Loucy (cell line): ENCODE results near the gene TCOF1.

ENCODE experiments used
- H2AFZ ChIP-seq: fragments of 200-600 bp; sonication (generic); 2 replicates; pipeline ENCODE4 v1.6.0; 2016; ENCODE audit warnings: antibody characterized with exemption, mild to moderate bottlenecking, low read length, moderate library complexity
- H3F3A ChIP-seq: fragments of 200-600 bp; 2 replicates; pipeline ENCODE4 v1.6.0; 2016; ENCODE audit warnings: antibody characterized with exemption, low read depth, mild to moderate bottlenecking
- H3K27me3 ChIP-seq: fragments of 200-600 bp; sonication (generic); 2 replicates; pipeline ENCODE4 v1.6.1; 2014; ENCODE audit warnings: low read length, mild to moderate bottlenecking; ENCODE audit not compliant: insufficient read depth, poor library complexity, severe bottlenecking
- H3K36me3 ChIP-seq: fragments of 200-600 bp; sonication (generic); 2 replicates; pipeline ENCODE4 v1.6.1; 2016; ENCODE audit warnings: low read length; ENCODE audit not compliant: insufficient read depth
- H3K4me1 ChIP-seq: fragments of 200-600 bp; sonication (generic); 2 replicates; pipeline ENCODE4 v1.5.1; 2014; ENCODE audit warnings: low read length, mild to moderate bottlenecking; ENCODE audit not compliant: insufficient read depth, poor library complexity, severe bottlenecking
- H3K4me2 ChIP-seq: fragments of 200-600 bp; sonication (generic); 2 replicates; pipeline ENCODE4 v1.6.0; 2014; ENCODE audit warnings: antibody characterized with exemption, low read length, low read depth, mild to moderate bottlenecking; ENCODE audit not compliant: poor library complexity, severe bottlenecking
- H3K4me3 ChIP-seq: fragments of 200-600 bp; sonication (generic); 2 replicates; pipeline ENCODE4 v1.5.1; 2014; ENCODE audit warnings: low read length, mild to moderate bottlenecking, mixed read lengths; ENCODE audit not compliant: poor library complexity, severe bottlenecking
- H3K79me2 ChIP-seq: fragments of 200-600 bp; sonication (generic); 2 replicates; pipeline ENCODE4 v1.6.1; 2014; ENCODE audit warnings: low read length; ENCODE audit not compliant: insufficient read depth
- H3K9ac ChIP-seq: fragments of 200-600 bp; sonication (generic); 2 replicates; pipeline ENCODE4 v1.6.0; 2014; ENCODE audit warnings: mild to moderate bottlenecking, low read depth, low read length, moderate library complexity; ENCODE audit not compliant: poor library complexity, severe bottlenecking
- H3K9me2 ChIP-seq: fragments of 200-600 bp; sonication (generic); replicated peaks from 2 replicates; pipeline ENCODE4 v1.6.1; 2016; ENCODE audit warnings: low read depth, low read length, mixed read lengths
- H3K9me3 ChIP-seq: fragments of 200-600 bp; sonication (generic); 2 replicates; pipeline ENCODE4 v1.6.1; 2014; ENCODE audit warnings: mild to moderate bottlenecking, antibody characterized with exemption, low read length, low read depth; ENCODE audit not compliant: insufficient read depth
- H4K20me1 ChIP-seq: fragments of 200-600 bp; sonication (generic); 2 replicates; pipeline ENCODE4 v1.6.0; 2014; ENCODE audit warnings: antibody characterized with exemption, low read length, mild to moderate bottlenecking; ENCODE audit not compliant: insufficient read depth, poor library complexity, severe bottlenecking
- CTCF ChIP-seq: fragments of 200-600 bp; sonication (generic); conservative IDR thresholded peaks from 2 replicates; pipeline ENCODE4 v1.5.1; 2014; ENCODE audit warnings: mild to moderate bottlenecking, antibody characterized with exemption, low read length
- EZH2phosphoT487 ChIP-seq: fragments of 200-600 bp; IDR thresholded peaks from 2 replicates; pipeline ENCODE4 v1.6.1; 2018; ENCODE audit warnings: antibody characterized with exemption, mild to moderate bottlenecking, moderate library complexity, borderline replicate concordance

The TCOF1 gene

GRCh38 chr5:150321784-150322183 is 35.7 kb upstream of the TCOF1 start:
- H2AFZ ChIP-seq = no peak overlapping the region
- no peaks in the 10 kb centered on the region for H3K4me1 ChIP-seq
- H3K27me3 ChIP-seq = no peaks in the 10 kb centered on the region
- H3F3A ChIP-seq = no peaks in the 10 kb centered on the region
- H3K79me2 ChIP-seq = no peaks in the 10 kb centered on the region
- H3K36me3 ChIP-seq = no peaks in the 10 kb centered on the region
- TF ChIP-seq CTCF = no peak
- H3K9me3 ChIP-seq = no peaks in the 10 kb centered on the region
- no peak overlapping the region for H3K4me3 ChIP-seq
- H3K9ac ChIP-seq = no peak overlapping the region
- H3K4me2 ChIP-seq = no peak overlapping the region
- no peaks in the 10 kb centered on the region for H4K20me1 ChIP-seq
- no peaks in the 10 kb centered on the region for H3K9me2 ChIP-seq

DNA sequence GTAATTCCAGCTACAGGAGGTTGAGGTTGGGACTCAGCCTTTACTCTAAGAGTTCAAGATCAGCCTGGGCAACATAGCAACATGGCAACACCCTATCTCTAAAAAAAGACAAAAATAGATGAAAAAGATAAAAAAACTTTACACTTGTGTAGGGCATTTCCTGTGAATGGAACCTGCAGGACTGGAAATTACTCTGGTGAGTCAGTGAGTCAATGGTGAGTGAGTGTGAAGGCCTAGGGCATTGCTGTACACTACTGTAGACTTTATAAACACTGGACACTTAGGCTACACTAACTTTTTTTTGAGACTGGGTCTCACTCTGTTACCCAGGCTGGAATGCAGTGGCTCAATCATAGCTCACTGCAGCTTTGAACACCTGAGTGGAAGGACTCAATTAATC is 35.3 kb upstream of the TCOF1 start:
- Histone ChIP-seq H3K4me1 (no peaks in the 10 kb centered on the region), H2AFZ (no peak overlapping the region), H3F3A (no peaks in the 10 kb centered on the region), H3K4me3 (no peak overlapping the region), H3K4me2 (no peak overlapping the region), H3K27me3 (no peaks in the 10 kb centered on the region), H4K20me1 (no peaks in the 10 kb centered on the region), H3K79me2 (no peaks in the 10 kb centered on the region), H3K9ac (no peak overlapping the region), H3K9me3 (no peaks in the 10 kb centered on the region), H3K36me3 (no peaks in the 10 kb centered on the region), H3K9me2 (no peaks in the 10 kb centered on the region)
- TF ChIP-seq EZH2phosphoT487 = no peak
- TF ChIP-seq CTCF = no peak

DNA sequence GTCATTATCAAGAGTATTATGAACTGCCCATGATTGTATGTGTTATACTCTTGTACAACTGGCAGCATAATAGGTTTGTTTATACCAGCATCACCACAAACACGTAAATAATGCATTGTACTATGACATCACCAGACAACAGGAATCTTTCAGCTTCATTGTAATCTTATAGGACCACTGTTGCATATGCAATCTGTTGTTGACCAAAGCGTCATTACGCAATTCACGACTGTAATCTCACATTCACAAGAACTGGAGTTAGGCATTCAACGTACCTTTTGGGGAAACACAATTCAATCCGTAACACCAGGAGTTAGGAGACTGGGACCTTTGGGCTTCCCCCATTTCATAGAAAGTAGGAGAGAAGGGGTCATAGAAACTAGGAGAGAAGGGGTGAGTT is 34.4 kb upstream of the TCOF1 start:
- no peak overlapping the region for H3K4me2 ChIP-seq
- no peaks in the 10 kb centered on the region for H3K27me3 ChIP-seq
- H3K9me3 ChIP-seq = no peaks in the 10 kb centered on the region
- no peaks in the 10 kb centered on the region for H3K4me1 ChIP-seq
- no peaks in the 10 kb centered on the region for H4K20me1 ChIP-seq
- H3K9ac ChIP-seq = no peak overlapping the region
- H3K36me3 ChIP-seq = no peaks in the 10 kb centered on the region
- no peaks in the 10 kb centered on the region for H3K79me2 ChIP-seq
- TF ChIP-seq CTCF = no peak
- no peak for TF ChIP-seq EZH2phosphoT487
- H3K9me2 ChIP-seq = no peaks in the 10 kb centered on the region
- no peak overlapping the region for H3K4me3 ChIP-seq
- H2AFZ ChIP-seq = no peak overlapping the region
- no peaks in the 10 kb centered on the region for H3F3A ChIP-seq
